Anterior cingulate cortex (tissue), 58 donors: ENCODE measurements around the gene DLG2.

Source experiments
- DNase-seq, 58 donors: peaks; one replicate each; lab custom pipeline; 2025; lab: John Stamatoyannopoulos, UW

The DLG2 gene

DNA sequence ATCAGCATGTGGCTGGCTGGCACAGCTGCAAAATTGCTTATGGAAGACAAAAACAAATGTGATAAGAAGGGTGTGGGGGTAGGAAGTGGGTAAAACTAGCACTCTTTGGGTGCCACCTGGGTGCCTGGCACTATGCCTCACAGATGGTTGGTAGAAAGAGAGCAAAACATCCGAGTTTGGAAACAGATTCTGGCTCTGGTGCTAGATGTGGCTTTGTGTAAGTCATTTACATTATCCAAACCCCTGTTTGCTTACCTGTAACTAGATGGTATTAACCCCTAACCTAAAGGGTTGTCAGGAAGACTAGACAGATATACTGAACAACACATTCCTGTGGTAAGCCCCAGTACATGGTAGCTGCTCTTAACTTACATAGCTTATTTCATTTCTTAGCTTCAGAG is 905.6 kb downstream of the DLG2 start:
- DNase-seq, result peak in 14 of 58 donors; percentile 0 to 30 (median 15)

DNA sequence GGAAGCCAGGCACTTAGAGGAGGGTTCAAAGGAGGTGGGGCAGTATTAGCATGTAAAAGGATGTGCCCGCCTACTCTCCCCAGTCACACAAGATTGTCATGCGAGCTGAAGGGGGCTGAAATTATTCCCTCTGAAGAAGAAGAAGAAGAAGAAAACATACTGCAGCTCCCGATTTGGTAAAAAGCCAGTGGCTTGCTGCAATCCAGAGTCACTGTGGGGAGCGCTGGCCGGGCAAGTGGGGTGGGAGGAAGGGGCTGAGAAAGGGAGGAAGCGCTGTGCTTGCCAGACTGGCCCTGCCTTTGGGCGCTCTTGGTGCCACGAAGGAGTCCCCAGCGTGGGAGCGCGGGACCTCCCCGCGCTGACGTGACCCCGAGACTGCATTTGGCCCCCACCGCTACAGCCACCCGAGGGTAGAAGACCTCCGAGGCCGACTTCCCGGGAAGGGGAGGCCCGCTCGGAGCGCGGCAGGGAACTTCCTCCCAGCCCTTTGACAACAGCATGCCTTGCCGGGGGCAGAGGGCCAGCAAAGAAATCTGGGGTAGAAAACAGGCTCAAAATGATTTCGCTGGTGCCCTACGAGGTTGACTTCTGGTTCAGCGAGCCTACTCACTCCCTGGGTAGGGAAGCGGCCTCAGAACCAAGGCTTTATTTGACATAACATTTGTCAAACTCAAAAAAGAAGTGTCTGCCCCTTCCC is 906.3 kb downstream of the DLG2 start:
- DNase-seq, result peak in 45 of 58 donors; percentile 7 to 61 (median 29)

GRCh38 chr11:84719935-84720577 is 907.1 kb downstream of the DLG2 start:
- peak in 31 of 58 donors; percentile 1 to 63 (median 21) for DNase-seq

GRCh38 chr11:84714316-84714780 is 912.8 kb downstream of the DLG2 start:
- peak in 11 of 58 donors; percentile 0 to 16 (median 2) for DNase-seq

GRCh38 chr11:84691830-84692229 is 935.3 kb downstream of the DLG2 start:
- DNase-seq, result no peak

DNA sequence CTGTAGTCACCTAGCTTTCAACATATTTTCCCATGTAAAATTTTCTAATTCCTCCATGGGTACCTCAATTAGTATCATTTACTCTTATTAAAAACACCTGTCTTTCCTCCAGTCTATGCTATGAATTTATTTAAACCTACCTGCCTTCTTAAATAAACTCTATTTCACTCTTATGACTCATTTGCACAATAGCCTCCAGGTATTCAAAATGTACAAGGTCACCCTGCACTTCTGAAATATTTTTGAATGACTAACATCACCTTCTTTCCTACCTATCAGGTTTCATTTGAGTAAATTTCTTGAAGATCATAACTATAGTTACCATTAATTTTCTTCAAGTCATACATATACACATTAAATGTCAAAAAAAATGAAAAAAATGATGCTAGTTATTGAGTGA is 939.7 kb downstream of the DLG2 start:
- DNase-seq, result no peak

DNA sequence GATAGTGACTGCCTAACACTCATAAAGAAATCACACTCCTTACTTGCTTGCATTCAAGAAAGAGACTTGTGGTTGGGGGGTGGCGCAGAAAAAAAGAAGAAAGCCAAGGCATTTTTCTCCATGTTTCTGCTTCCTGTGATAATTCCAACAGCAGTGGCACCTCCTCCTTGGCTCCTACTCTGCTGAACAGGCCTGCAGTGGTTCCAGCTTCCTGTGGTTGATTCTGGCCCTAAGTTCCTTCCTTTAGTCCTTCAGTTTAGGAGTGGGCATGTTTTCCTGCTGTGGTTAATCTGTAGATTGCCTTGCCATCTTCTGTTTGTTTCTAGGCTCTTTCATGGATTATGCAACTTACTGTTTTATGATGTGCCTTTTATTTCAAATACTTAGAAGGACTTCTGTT is 940.4 kb downstream of the DLG2 start:
- no peak for DNase-seq

DNA sequence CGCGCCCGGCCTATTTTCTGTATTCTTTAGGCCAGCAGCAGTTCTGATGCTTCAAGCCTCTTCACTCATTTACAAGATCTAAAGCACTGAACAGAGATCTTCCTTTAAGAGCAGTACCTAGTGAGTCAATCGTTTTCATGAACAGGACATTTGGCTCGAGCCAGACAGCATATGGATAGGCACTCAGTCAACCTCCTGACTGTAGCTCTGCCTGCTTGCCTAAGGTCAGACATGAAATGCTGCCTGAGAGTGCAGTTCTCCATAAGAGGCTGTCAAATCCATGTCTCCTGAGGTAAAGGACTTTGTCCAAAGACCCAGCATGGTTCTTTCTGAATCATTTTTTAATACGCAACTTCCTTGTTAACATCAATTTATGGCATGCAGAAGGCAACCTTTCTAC is 941.2 kb downstream of the DLG2 start:
- no peak for DNase-seq

DNA sequence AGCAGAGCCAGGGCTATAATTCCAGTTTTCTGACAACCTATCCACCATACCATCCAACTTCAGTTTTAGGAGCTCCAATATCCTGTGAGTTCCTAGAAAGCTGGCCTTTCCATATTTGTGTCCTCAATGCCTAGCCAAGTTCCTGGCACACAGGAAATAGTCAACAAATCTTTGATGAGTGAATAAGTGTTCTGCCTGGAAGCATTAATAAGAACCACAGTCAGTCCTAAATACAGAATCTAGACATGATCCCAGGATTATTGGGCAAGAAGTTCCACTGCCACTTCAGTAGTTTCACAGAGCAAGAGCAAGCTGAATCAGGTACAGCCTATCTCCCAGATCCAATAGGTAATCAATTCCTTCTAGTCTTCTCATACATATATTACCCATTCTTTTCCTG is 942.0 kb downstream of the DLG2 start:
- no peak for DNase-seq

GRCh38 chr11:84681456-84681855 is 945.7 kb downstream of the DLG2 start:
- no peak for DNase-seq

DNA sequence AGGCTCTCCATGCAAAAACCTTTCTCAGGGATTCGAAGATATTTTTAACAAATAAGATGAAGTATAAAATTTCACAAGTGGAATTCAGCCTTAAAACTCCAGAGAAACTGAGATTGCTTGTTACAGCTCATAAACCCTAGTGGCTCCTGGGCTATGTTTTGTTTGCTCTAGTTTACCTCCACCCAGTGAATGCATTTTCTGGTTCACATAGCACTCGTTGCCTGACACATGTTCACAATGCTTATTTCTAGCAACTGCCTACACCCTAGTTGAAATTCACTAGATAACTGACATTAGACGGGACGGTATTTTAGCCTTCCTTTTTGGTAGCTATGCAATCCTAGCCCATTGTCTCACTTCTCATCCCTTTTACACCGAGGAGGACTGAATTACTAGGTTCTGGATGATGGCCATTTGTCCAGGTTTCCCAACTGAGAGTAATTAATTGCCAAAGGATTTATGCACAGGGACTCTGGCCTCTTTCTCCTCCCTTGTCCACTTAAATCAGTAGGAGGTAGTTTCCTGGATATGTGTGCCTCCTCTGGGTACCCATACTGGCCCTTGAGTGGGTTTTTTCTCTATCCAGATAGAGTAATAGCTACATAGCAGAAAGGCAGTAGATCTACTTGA is 951.6 kb downstream of the DLG2 start:
- DNase-seq, result no peak

DNA sequence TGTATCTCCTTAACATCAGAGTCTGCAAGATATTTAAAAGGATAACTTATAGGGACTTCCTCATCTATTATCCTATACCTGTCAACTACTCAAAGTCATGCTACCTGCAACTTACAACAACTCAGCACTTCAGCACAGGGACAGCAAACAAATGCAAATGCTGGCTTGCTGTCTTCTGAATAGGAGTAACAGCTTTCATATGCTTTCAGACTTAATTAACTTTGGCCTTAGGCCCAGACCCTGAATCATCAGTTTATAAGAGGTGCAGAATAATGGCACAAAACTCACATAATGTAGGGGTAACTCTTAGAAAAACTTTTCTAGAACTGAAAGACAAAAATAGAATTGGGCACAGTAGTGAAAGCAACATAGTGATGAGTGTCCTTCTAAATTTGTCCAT is 953.4 kb downstream of the DLG2 start:
- DNase-seq, result peak in 9 of 58 donors; percentile 1 to 56 (median 7)

DNA sequence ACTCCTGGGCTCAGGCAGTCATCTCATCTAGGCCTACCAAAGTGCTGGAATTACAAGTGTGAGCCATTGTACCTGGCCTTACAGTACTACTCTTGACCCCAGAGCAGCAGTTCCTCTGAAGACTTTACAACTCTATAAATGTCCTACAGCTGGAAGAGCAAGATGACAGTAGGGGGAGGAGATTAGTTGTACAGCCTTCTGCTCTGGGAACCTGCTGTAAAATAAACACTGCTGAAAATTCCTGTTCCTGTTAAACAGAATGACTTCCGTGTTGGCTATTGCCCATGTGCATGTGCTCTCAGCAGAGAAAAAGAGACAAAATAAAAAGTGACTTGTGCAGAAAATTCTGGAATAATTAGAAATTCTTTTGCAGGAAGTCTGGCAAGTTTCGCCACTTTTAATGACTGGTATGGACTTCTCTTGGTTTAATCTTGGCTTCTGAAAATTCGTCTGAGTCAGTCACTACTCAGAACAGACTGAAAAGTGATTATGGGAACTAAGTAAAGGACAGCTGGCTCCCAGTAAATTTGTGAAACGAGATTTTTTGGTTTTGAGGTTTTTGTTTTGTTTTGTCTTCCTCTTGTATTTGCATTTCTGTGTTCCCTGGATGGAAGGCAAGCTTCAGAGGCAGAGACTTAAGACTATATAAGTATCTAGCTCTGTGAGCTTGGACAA is 955.7 kb downstream of the DLG2 start:
- no peak for DNase-seq

GRCh38 chr11:84663731-84664130 is 963.4 kb downstream of the DLG2 start:
- no peak for DNase-seq

DNA sequence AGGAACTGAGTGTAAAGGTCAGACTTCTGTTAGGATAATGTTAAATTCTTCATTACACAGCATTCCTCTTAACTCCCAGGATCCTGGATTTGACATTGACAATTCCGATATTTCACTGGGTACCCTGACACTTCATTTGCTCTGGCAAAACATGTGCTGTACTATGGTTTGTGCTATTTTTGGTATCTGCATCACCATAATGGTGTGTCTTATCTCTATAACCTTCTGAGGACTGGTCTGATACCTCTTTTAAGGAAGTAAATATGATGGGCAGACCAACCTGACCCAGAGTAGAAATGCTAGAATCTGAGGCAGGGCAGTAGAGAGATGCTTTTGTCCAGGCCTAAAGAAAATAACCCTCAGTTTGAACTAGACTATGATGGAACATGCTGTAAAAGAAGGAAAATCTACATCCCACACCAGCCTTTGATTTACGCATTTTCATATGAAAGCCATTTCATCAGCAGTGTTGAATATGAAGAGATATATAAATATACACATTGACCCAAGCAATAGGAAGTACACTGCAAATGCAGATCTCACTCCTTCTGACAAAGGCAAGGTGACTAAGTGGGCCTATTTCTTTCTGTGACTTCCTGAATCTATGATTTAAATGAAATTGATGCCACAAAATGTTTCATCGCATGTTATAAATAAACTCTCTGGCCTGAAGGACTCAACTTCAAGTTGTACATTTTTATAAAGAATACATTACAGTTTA is 966.7 kb downstream of the DLG2 start:
- no peak for DNase-seq

GRCh38 chr11:84655712-84656111 is 971.4 kb downstream of the DLG2 start:
- no peak for DNase-seq

DNA sequence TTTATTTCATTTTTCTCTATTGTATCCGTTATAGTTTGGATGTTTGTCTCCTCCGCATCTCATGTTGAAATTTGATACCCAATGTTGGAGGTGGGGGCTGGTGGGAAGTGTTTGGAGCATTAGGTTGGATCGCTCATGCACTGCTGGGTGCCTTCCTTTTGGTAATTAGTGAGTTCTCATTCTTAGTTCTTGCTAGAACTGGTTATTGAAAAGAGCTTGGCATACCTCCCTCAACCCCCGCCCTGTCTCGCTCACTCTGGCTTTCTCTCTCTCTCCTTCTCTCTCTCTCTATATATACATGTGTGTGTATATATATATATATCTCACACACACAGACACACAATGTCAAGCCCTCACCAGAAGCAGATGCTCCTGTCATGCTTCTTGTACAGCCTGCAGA is 978.7 kb downstream of the DLG2 start:
- DNase-seq, result peak in 13 of 58 donors; percentile 1 to 35 (median 6)

GRCh38 chr11:84645988-84646694 is 981.0 kb downstream of the DLG2 start:
- DNase-seq, result no peak

DNA sequence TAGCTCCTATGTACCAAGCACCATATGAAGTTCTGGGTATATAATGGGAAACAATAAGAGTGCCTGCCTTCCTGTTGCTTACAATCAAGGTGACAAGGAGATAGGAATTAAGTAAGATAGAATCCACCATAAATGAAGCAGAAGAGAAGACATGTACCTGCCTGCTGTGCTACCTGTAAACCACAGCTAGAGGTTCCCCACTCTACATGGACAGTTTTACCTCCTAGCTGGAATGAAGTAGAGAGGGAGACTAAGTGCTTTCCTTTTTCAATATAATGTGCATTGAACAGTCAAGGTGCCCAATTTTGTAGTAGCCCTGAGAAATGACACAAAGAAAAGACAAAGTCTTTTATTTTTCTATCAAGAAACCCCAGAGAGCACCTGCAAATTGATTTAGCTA is 984.6 kb downstream of the DLG2 start:
- DNase-seq, result no peak

GRCh38 chr11:84634309-84634708 is 992.8 kb downstream of the DLG2 start:
- DNase-seq, result no peak
